Measurements from ENCODE around the gene CAPN13. TPM values are rescaled to one million over a fixed set of nuclear protein-coding genes. Genes with fewer than 3 reads are reported as not detected.

Gene CAPN13
- total and polyA plus RNA-seq, 11 donors = not detected

GRCh38 chr2:30744823-30745222 is 62.4 kb downstream of the CAPN13 start:
- no peak for ATAC-seq
- intact Hi-C loops (cut with DNase I) = no loop called here
- 83 to 94% (median 91%) methylated on average over 2 of the region's 2 CpGs for WGBS, 4 donors
- no peak for TF ChIP-seq POLR2A (IDR thresholded peaks at IDR 0.05)
- no peak for DNase-seq
- no peak overlapping the region for H3K27ac ChIP-seq
- no peaks in the 10 kb centered on the region for H3K4me1 ChIP-seq
- no peaks in the 10 kb centered on the region for H3K9me3 ChIP-seq
- H3K4me3 ChIP-seq = no peak overlapping the region
- no peaks in the 10 kb centered on the region for H3K27me3 ChIP-seq
- H3K36me3 ChIP-seq = no peaks in the 10 kb centered on the region

- 58 to 89% (median 78%) methylated on average over 7 of the region's 7 CpGs for WGBS, 4 donors
- Histone ChIP-seq H3K4me3 (no peak overlapping the region), H3K4me1 (no peaks in the 10 kb centered on the region), H3K9me3 (no peaks in the 10 kb centered on the region), H3K27ac (no peak overlapping the region), H3K27me3 (peaks cover 0 to 4% (median 0%) of the 10 kb centered on the region in 9 donors), H3K36me3 (no peaks in the 10 kb centered on the region)
- ATAC-seq (no peak), DNase-seq (no peak)
- intact Hi-C loops (cut with DNase I) = no loop called here
- TF ChIP-seq POLR2A (IDR thresholded peaks at IDR 0.05) (no peak), CTCF (IDR thresholded peaks at IDR 0.05) (no peak)
Observed at GRCh38 chr2:30741576-30741975, 65.7 kb downstream of the CAPN13 start.

GRCh38 chr2:30738141-30738911 is 68.9 kb downstream of the CAPN13 start:
- H3K27me3 ChIP-seq = peaks cover 0 to 13% (median 0%) of the 10 kb centered on the region in 9 donors
- WGBS, 4 donors = 67 to 76% (median 70%) methylated on average over 7 of the region's 7 CpGs
- H3K9me3 ChIP-seq = no peaks in the 10 kb centered on the region
- no peak for DNase-seq
- no peak overlapping the region for H3K27ac ChIP-seq
- TF ChIP-seq CTCF (IDR thresholded peaks at IDR 0.05) = no peak
- TF ChIP-seq POLR2A (IDR thresholded peaks at IDR 0.05) = no peak
- no peak overlapping the region for H3K4me3 ChIP-seq
- H3K36me3 ChIP-seq = no peaks in the 10 kb centered on the region
- no peaks in the 10 kb centered on the region for H3K4me1 ChIP-seq
- intact Hi-C loops (cut with DNase I) = loop anchor here in 1 of 10 donors (10.0 kb wide), 1 partner anchor 106 kb away; no protein-coding TSS in a partner anchor
- ATAC-seq = no peak

- ATAC-seq (no peak), DNase-seq (no peak)
- Histone ChIP-seq H3K27ac (no peak overlapping the region), H3K4me3 (no peak overlapping the region), H3K9me3 (no peaks in the 10 kb centered on the region), H3K4me1 (no peaks in the 10 kb centered on the region), H3K36me3 (no peaks in the 10 kb centered on the region), H3K27me3 (peaks cover 0 to 13% (median 0%) of the 10 kb centered on the region in 9 donors)
- WGBS, 4 donors = 74 to 85% (median 82%) methylated on average over 6 to 8 of the region's 8 CpGs
- no peak for TF ChIP-seq CTCF (IDR thresholded peaks at IDR 0.05)
- no peak for TF ChIP-seq POLR2A (IDR thresholded peaks at IDR 0.05)
- intact Hi-C loops (cut with DNase I) = loop anchor here in 1 of 10 donors (10.0 kb wide), 1 partner anchor 108 kb away; no protein-coding TSS in a partner anchor
Observed at GRCh38 chr2:30737326-30737610, 70.0 kb downstream of the CAPN13 start.

All from heart left ventricle (tissue), 16 donors.